GM13977 (cell line): ENCODE data around the gene FHIT.

ENCODE experiments used
- DNase-seq: peaks from one replicate; pipeline ENCODE4 v3.0.0; 2012; ENCODE audit warnings: low spot score
- in situ Hi-C: fragments of 300-500 bp; cut with MboI; formaldehyde crosslinking; loops from one replicate; pipeline ENCODE4 v1.12.0; 2022; ENCODE audit warnings: low sequenced_read_pairs, low pct_unique_long_range_greater_than_20kb, mixed read lengths, inconsistent platforms; ENCODE audit not compliant: unreplicated experiment
- TF ChIP-seq, protein P1 (sequence below): IDR thresholded peaks from 2 replicates; pipeline ENCODE4 v1.5.1; 2012; ENCODE audit warnings: mild to moderate bottlenecking, control low read depth; ENCODE audit not compliant: insufficient read depth; ENCODE audit errors: extremely low read depth, missing control alignments

Gene FHIT

DNA sequence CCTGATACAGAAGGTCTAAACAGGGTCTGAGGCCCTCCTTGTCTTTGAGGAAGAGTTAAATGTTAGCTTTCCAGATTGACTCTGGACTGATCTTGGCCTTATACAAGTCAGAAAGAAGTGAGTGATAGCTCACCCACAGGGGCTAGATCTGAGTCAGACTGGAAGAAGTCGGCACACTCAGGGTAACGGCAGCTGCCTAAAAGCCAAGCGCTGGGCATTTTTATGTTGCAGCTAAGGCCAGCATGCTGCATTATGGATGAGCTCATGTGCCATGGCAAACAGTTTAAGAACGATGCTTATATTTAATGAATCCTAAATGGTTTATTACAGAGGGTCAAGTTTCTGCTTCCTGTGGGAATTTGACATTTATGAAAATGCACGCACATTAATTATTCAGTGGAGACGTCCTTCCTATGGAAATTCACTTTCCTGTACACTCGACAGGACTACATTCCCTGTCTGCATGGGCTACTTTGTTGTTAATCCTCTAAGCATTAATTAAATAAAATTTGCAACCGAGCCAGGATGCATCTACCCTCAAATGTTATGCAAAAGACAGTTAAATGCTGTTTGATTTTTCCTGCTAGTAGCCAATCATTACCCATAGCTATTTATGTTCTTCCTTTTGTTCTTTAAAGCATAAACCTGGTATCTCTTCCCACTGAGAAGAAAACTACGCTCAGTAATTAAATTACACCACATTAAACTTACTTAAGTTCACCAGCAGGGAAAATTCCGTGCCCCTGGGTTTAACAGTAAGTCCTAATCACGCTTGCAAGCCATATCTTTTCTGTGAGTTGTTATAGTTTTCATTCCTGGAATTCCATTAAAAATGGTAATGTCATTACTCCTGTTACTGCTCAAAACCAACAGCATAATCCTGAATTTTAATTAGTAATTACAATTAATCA, 1438.8 kb downstream of the FHIT start:
- in situ Hi-C loops = no loop called here
- DNase-seq = no peak
- TF ChIP-seq, protein P1, sequence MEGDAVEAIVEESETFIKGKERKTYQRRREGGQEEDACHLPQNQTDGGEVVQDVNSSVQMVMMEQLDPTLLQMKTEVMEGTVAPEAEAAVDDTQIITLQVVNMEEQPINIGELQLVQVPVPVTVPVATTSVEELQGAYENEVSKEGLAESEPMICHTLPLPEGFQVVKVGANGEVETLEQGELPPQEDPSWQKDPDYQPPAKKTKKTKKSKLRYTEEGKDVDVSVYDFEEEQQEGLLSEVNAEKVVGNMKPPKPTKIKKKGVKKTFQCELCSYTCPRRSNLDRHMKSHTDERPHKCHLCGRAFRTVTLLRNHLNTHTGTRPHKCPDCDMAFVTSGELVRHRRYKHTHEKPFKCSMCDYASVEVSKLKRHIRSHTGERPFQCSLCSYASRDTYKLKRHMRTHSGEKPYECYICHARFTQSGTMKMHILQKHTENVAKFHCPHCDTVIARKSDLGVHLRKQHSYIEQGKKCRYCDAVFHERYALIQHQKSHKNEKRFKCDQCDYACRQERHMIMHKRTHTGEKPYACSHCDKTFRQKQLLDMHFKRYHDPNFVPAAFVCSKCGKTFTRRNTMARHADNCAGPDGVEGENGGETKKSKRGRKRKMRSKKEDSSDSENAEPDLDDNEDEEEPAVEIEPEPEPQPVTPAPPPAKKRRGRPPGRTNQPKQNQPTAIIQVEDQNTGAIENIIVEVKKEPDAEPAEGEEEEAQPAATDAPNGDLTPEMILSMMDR = no peak

DNA sequence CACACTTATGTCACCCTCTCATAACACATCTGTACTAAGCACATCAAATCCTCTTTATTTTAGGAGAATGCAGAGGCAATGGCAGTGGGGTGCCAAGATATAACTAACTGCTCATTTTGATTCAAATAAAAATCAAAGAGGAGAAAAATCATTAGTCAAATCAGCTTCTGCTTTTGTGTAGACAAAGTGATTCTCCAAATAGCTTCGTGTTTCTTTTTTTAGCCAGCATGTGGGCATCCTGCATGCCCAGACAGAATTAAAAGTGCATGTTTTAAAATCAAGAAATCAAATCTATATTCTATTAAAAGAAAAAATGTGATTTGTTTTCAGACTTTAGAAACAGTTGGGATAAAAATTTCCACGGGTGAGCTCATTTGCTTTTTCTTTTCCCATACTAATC, 1440.1 kb downstream of the FHIT start:
- TF ChIP-seq, protein P1 = no peak
- in situ Hi-C loops = no loop called here
- no peak for DNase-seq

DNA sequence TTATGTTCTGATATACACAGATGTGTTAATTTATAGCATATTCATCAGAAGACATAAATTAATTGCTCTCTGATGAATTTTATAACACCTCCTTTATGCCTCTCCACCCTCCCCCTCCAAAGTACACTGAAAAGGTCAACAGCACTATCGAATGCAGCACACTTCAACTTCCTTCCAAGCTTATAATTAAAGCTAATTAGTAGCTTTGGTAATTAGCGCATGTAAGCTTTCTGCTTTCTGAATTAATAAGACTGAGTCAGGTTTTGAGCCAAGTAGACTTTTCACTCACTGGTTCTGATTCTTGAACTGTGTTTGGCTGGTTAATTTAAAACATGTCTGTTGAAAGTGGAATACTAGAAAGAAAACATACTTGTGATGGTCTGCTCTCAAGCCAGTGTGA, 1440.6 kb downstream of the FHIT start:
- TF ChIP-seq, protein P1 = no peak

DNA sequence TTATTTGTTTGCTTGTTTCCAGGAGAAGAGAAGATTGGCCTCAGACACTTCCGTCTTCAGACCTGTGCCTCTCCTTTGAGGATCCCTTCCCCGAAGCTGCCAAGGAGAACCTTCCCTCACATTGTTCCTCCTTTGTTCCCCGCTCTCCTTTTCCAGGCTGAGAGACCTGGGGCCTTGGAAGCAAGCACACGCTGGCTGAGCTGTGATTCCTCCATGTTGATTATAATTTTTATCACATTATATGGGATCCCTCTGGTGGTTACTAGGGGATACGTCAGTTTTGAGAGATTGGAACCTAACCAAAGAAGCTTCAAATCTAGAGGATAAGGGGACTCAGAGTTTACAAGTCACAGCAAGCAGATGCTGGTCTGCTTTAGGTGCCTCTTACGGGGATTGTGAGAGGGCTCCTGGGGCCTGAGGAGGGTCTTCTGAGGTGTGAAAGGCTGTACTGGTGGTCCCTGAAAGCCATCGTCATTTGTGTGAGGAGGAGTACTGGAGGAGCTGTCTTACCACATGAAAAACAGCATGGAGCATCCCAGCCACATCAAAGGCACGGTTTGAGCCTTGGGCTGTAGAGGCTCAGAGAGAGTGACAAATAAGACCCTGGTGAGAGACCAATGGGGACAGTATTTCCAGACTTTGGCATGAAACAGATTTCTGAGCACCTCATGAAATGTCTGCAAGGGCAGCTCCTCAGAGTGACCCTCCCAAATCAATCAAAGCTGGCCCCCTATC, 1441.4 kb downstream of the FHIT start:
- DNase-seq = peak; percentile 18
- TF ChIP-seq, protein P1 = no peak
- in situ Hi-C loops = no loop called here

More for the DNA sequence above, 1440.6 kb downstream of the FHIT start:
- in situ Hi-C loops = no loop called here
- DNase-seq = no peak

DNA sequence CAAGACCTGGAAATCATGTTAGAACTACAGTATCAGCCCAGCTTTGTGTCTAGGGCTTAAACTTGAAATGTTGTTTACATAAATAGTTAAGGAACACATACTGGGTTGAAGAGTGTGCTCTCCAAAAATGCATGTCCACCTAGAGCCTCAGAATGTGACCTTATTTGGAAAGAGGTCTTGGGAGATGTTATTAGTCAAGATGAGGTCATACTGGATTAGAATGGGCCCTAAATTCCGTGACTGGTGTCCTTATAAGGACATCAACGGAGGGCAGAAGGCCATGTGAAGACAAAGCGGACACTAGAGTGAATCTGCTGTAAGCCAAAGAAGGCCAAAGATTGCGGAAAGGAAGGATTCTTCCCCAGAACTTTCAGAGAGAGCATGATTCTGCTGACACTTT, 1442.2 kb downstream of the FHIT start:
- in situ Hi-C loops = no loop called here
- no peak for DNase-seq
- TF ChIP-seq, protein P1 = no peak

DNA sequence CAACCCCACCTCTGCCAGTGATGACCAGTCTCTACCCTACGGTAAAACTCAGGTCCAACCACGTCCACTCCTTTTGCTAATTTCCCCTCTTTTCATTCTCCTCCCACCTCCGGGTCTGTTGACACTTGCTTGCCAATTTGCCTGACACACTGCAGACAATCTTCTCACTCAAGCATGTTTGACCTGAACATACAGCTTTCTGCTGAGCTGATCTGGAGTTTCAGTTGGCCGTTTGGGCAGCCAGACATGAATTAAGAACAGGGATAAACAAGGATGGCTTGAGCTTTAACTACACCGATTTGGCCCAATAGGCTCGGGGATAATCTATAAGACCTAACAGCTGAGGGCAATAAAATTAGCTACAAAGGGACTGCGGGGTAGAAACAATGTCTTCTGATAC, 1442.8 kb downstream of the FHIT start:
- in situ Hi-C loops = no loop called here
- TF ChIP-seq, protein P1 = no peak
- no peak for DNase-seq
